Astrocyte (in vitro differentiated cells and primary cell): ENCODE data around the gene STK17A.

Experiments used
- CTCF ChIP-seq: IDR thresholded peaks from 2 replicates; pipeline ENCODE4 v1.5.1; 2011; ENCODE audit warnings: low read depth, mild to moderate bottlenecking, inconsistent platforms, low read length, moderate library complexity; ENCODE audit not compliant: insufficient read depth
- EZH2 ChIP-seq: IDR thresholded peaks from 2 replicates; pipeline ENCODE4 v1.6.1; 2012; ENCODE audit warnings: mild to moderate bottlenecking, low read length, inconsistent platforms; ENCODE audit not compliant: insufficient read depth

- TF ChIP-seq CTCF (no peak), EZH2 (no peak)
Observed at GRCh38 chr7:43652364-43652763, 69.5 kb downstream of the STK17A start.
